Inferior parietal cortex (tissue), 1 donor: ENCODE results near the gene EFCAB7.
"Not testable (repeated sequence)": the region's sequence is repeated elsewhere in the genome, so short reads cannot be mapped to it uniquely, and the experiment has no call there.

ENCODE experiments used
- DNase-seq: peaks from one replicate; pipeline ENCODE4 v3.0.0-alpha.2; 2016; ENCODE audit errors: extremely low spot score

The EFCAB7 gene

GRCh38 chr1:63548877-63549276 lies 25.6 kb downstream of the EFCAB7 start:
- DNase-seq: no peak

GRCh38 chr1:63555480-63555879 lies 32.2 kb downstream of the EFCAB7 start:
- no peak for DNase-seq

GRCh38 chr1:63557365-63557987 lies 34.2 kb downstream of the EFCAB7 start:
- peak; percentile 56 for DNase-seq

- DNase-seq: no peak
Measured at GRCh38 chr1:63559357-63559756, 36.0 kb downstream of the EFCAB7 start.

GRCh38 chr1:63563745-63564144 lies 40.4 kb downstream of the EFCAB7 start:
- DNase-seq: no peak

GRCh38 chr1:63569068-63569467 lies 45.7 kb downstream of the EFCAB7 start:
- no peak for DNase-seq

GRCh38 chr1:63569640-63570316 lies 46.5 kb downstream of the EFCAB7 start:
- no peak for DNase-seq

- DNase-seq: not testable (repeated sequence)
Measured at GRCh38 chr1:63572686-63573085, 49.4 kb downstream of the EFCAB7 start.

GRCh38 chr1:63574203-63574796 lies 51.0 kb downstream of the EFCAB7 start:
- DNase-seq: not testable (repeated sequence)

- peak; percentile 58 for DNase-seq
Measured at GRCh38 chr1:63575340-63575826, 52.1 kb downstream of the EFCAB7 start.

GRCh38 chr1:63586326-63586725 lies 63.0 kb downstream of the EFCAB7 start:
- DNase-seq: not testable (repeated sequence)

- no peak for DNase-seq
Measured at GRCh38 chr1:63590166-63590560, 66.8 kb downstream of the EFCAB7 start.

- peak; percentile 33 for DNase-seq
Measured at GRCh38 chr1:63592536-63593302, 69.4 kb downstream of the EFCAB7 start.

- peak; percentile 62 for DNase-seq
Measured at GRCh38 chr1:63593303-63593885, 70.1 kb downstream of the EFCAB7 start, which contains the start of gene PGM1. Gene PGM1, plus strand, starts transcription at chr1:63593411. Its CDS starts 78 bp downstream, at chr1:63593489.

- DNase-seq: peak; percentile 29
Measured at GRCh38 chr1:63593886-63594605, 70.7 kb downstream of the EFCAB7 start.

GRCh38 chr1:63595435-63595834 lies 72.1 kb downstream of the EFCAB7 start:
- no peak for DNase-seq

GRCh38 chr1:63599799-63600198 lies 76.5 kb downstream of the EFCAB7 start:
- no peak for DNase-seq

GRCh38 chr1:63600248-63600647 lies 76.9 kb downstream of the EFCAB7 start:
- no peak for DNase-seq

- DNase-seq: no peak
Measured at GRCh38 chr1:63601061-63601460, 77.7 kb downstream of the EFCAB7 start.

- no peak for DNase-seq
Measured at GRCh38 chr1:63601463-63601862, 78.1 kb downstream of the EFCAB7 start.

GRCh38 chr1:63601912-63602311 lies 78.6 kb downstream of the EFCAB7 start:
- DNase-seq: no peak
